H9 (cell line): ENCODE measurements around the gene GABRR3. TPM values are rescaled to one million over a fixed set of nuclear protein-coding genes. Genes with fewer than 3 reads are reported as not detected.

Experiments used
- DNase-seq: peaks from one replicate; pipeline ENCODE4 v3.0.0-alpha.2; 2017
- H2AFZ ChIP-seq: one replicate; pipeline ENCODE4 v1.6.1; 2013; ENCODE audit warnings: mild to moderate bottlenecking, low read length, control low read depth, moderate library complexity
- H2AK5ac ChIP-seq: 2 replicates; pipeline ENCODE4 v1.6.1; 2013; ENCODE audit warnings: low read length, control low read depth, mixed read lengths; ENCODE audit not compliant: insufficient read length
- H2BK120ac ChIP-seq: one replicate; pipeline ENCODE4 v1.6.1; 2013; ENCODE audit warnings: low read depth, mild to moderate bottlenecking, low read length, control low read depth, inconsistent platforms; ENCODE audit not compliant: poor library complexity, severe bottlenecking
- H2BK12ac ChIP-seq: 2 replicates; pipeline ENCODE4 v1.6.1; 2013; ENCODE audit warnings: low read length, control low read depth, mixed read lengths, low read depth; ENCODE audit not compliant: insufficient read length
- H2BK15ac ChIP-seq: 2 replicates; pipeline ENCODE4 v1.6.1; 2013; ENCODE audit warnings: low read depth, low read length, control low read depth
- H2BK20ac ChIP-seq: one replicate; pipeline ENCODE4 v1.6.1; 2013; ENCODE audit warnings: low read depth, mild to moderate bottlenecking, low read length, control low read depth, inconsistent platforms; ENCODE audit not compliant: poor library complexity, severe bottlenecking
- H2BK5ac ChIP-seq: 2 replicates; pipeline ENCODE4 v1.6.1; 2013; ENCODE audit warnings: low read length, control low read depth, mixed read lengths; ENCODE audit not compliant: insufficient read length
- H3K14ac ChIP-seq: 2 replicates; pipeline ENCODE4 v1.6.1; 2013; ENCODE audit warnings: low read length, control low read depth; ENCODE audit not compliant: insufficient read depth
- H3K18ac ChIP-seq: 2 replicates; pipeline ENCODE4 v1.6.1; 2013; ENCODE audit warnings: low read depth, mild to moderate bottlenecking, mixed read lengths, low read length, control low read depth; ENCODE audit not compliant: insufficient read length
- H3K23ac ChIP-seq: 2 replicates; pipeline ENCODE4 v1.6.1; 2013; ENCODE audit warnings: low read length, control low read depth, mixed read lengths, low read depth; ENCODE audit not compliant: insufficient read length
- H3K23me2 ChIP-seq: 2 replicates; pipeline ENCODE4 v1.6.1; 2013; ENCODE audit warnings: low read depth, mild to moderate bottlenecking, mixed read lengths, low read length, control low read depth; ENCODE audit not compliant: insufficient read length, poor library complexity, severe bottlenecking
- H3K27ac ChIP-seq: 2 replicates; pipeline ENCODE4 v1.5.1; 2013; ENCODE audit warnings: low read length, control low read depth, mixed read lengths, low read depth; ENCODE audit not compliant: insufficient read length
- H3K27me3 ChIP-seq: 2 replicates; pipeline ENCODE4 v1.6.1; 2013; ENCODE audit warnings: low read length, control low read depth, inconsistent platforms; ENCODE audit not compliant: insufficient read depth
- H3K4ac ChIP-seq: 2 replicates; pipeline ENCODE4 v1.6.1; 2013; ENCODE audit warnings: low read depth, mild to moderate bottlenecking, control low read depth, inconsistent platforms, low read length, moderate library complexity
- H3K4me1 ChIP-seq: 2 replicates; pipeline ENCODE4 v1.6.1; 2013; ENCODE audit warnings: low read length, control low read depth, inconsistent platforms; ENCODE audit not compliant: insufficient read depth
- H3K4me2 ChIP-seq: 2 replicates; pipeline ENCODE4 v1.6.1; 2013; ENCODE audit warnings: low read length, control low read depth, mixed read lengths; ENCODE audit not compliant: insufficient read length, insufficient read depth
- H3K56ac ChIP-seq: 2 replicates; pipeline ENCODE4 v1.6.1; 2013; ENCODE audit warnings: low read depth, mild to moderate bottlenecking, mixed read lengths, low read length, control low read depth; ENCODE audit not compliant: insufficient read length
- H3K79me1 ChIP-seq: 2 replicates; pipeline ENCODE4 v1.6.1; 2013; ENCODE audit warnings: low read depth, mild to moderate bottlenecking, moderate library complexity, low read length, control low read depth, inconsistent platforms; ENCODE audit not compliant: insufficient read depth, poor library complexity, severe bottlenecking
- H3K79me2 ChIP-seq: 2 replicates; pipeline ENCODE4 v1.6.1; 2013; ENCODE audit warnings: low read length, control low read depth, inconsistent platforms; ENCODE audit not compliant: insufficient read depth
- H3K9ac ChIP-seq: 2 replicates; pipeline ENCODE4 v1.6.1; 2013; ENCODE audit warnings: low read length, control low read depth, mixed read lengths; ENCODE audit not compliant: insufficient read length; ENCODE audit errors: extremely low read depth
- H3K9me3 ChIP-seq: one replicate; pipeline ENCODE4 v1.6.1; 2013; ENCODE audit warnings: low read depth, low read length, inconsistent platforms; ENCODE audit not compliant: control insufficient read depth
- H3T11ph ChIP-seq: one replicate; pipeline ENCODE4 v1.6.1; 2013; ENCODE audit warnings: mild to moderate bottlenecking, low read length, control low read depth, inconsistent platforms
- H4K20me1 ChIP-seq: one replicate; pipeline ENCODE4 v1.6.1; 2013; ENCODE audit not compliant: control insufficient read depth, insufficient read length, insufficient read depth
- H4K5ac ChIP-seq: 2 replicates; pipeline ENCODE4 v1.6.1; 2013; ENCODE audit warnings: low read depth, mild to moderate bottlenecking, mixed read lengths, low read length, control low read depth; ENCODE audit not compliant: insufficient read length
- H4K8ac ChIP-seq: replicated peaks from 2 replicates; pipeline ENCODE4 v1.6.1; 2013; ENCODE audit warnings: low read length, control low read depth, mixed read lengths, low read depth; ENCODE audit not compliant: insufficient read length
- H4K91ac ChIP-seq: 2 replicates; pipeline ENCODE4 v1.6.1; 2013; ENCODE audit warnings: low read depth, mild to moderate bottlenecking, moderate library complexity, mixed read lengths, low read length, control low read depth; ENCODE audit not compliant: insufficient read length
- H3K27ac Mint-ChIP-seq, 3 experiments: 2 replicates in 2 of 3; 3 replicates in 1 of 3; pipeline ENCODE4 v1.8.0; 2020 to 2021; ENCODE audit warnings: mixed read lengths in 3 of 3, mild to moderate bottlenecking in 1 of 3, moderate library complexity in 1 of 3
- H3K27me3 Mint-ChIP-seq: 2 replicates; pipeline ENCODE4 v1.8.0; 2021; ENCODE audit warnings: low read depth, mild to moderate bottlenecking, moderate library complexity, mixed read lengths
- H3K36me3 Mint-ChIP-seq, 3 experiments: 2 replicates in 2 of 3; 3 replicates in 1 of 3; pipeline ENCODE4 v1.8.0; 2020 to 2021; ENCODE audit warnings: low read depth in 3 of 3, mixed read lengths in 3 of 3; ENCODE audit not compliant: insufficient read depth in 1 of 3
- H3K4me1 Mint-ChIP-seq, 2 experiments: 2 replicates each; pipeline ENCODE4 v1.8.0; 2020; ENCODE audit warnings: mixed read lengths in 2 of 2
- H3K4me3 Mint-ChIP-seq, 2 experiments: 2 replicates in 1 of 2; 3 replicates in 1 of 2; pipeline ENCODE4 v1.8.0; 2020 to 2021; ENCODE audit warnings: mild to moderate bottlenecking in 2 of 2, mixed read lengths in 2 of 2, moderate library complexity in 1 of 2
- H3K9me3 Mint-ChIP-seq, 2 experiments: 2 replicates in 1 of 2; 3 replicates in 1 of 2; pipeline ENCODE4 v1.8.0; 2020; ENCODE audit warnings: mild to moderate bottlenecking in 2 of 2, mixed read lengths in 2 of 2, moderate library complexity in 1 of 2
- WGBS: extraction: QIAGEN DNeasy Blood & Tissue Kit; methylation state at CpG from one replicate; pipeline ENCODE4 v1.1.7; 2013; ENCODE audit warnings: missing lambda C conversion rate, low lambda C conversion rate, mixed read lengths; ENCODE audit not compliant: insufficient read length; ENCODE audit errors: extremely low coverage; 5-methylcytosine and 5-hydroxymethylcytosine counted together
- total RNA-seq: library from RNA; stranded (reverse); gene quantifications from 2 replicates; pipeline ENCODE4 v1.2.1, GENCODE V29; 2021
- TF ChIP-seq, protein P1 (sequence below): fragments of 200-600 bp; sonication (generic); conservative IDR thresholded peaks from 3 replicates; pipeline ENCODE4 v1.8.0; 2021; ENCODE audit warnings: antibody characterized with exemption, mild to moderate bottlenecking

The GABRR3 gene
- total RNA-seq, 1 experiment from 2014 or later: not detected

DNA sequence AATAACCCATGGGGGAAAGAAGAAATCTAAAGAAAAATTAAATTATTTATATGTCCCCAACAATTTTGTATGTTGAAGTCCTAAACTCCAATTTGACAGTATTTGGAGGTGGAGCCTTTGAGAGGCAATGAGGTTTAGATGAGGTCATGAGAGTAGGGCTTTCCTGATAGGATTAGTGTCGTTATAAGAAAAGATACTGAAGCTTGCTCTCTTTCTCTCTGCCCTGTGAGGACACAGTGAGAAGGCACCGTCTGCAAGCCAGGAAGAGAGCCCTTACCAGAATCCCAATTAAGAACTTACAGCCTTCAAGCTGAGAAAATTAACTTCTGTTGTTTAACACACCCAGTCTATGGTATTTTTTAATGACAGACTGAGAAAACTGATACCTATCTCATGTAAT, 35.7 kb upstream of the GABRR3 start:
- Histone ChIP-seq H2AFZ (no peak overlapping the region), H2BK20ac (no peak overlapping the region), H3K9me3 (no peaks in the 10 kb centered on the region), H2BK12ac (no peak overlapping the region), H3K14ac (no peak overlapping the region), H2AK5ac (no peak overlapping the region), H2BK120ac (no peak overlapping the region), H3K4ac (no peak overlapping the region), H3K23ac (no peak overlapping the region), H2BK15ac (no peak overlapping the region), H2BK5ac (no peak overlapping the region), H3K79me1 (no peaks in the 10 kb centered on the region), H3K23me2 (no peaks in the 10 kb centered on the region), H3K18ac (no peak overlapping the region), H3K79me2 (no peaks in the 10 kb centered on the region), H3T11ph (no peak overlapping the region), H3K9ac (no peak overlapping the region), H3K4me2 (no peak overlapping the region), H3K27ac (no peak overlapping the region), H4K8ac (no peak overlapping the region), H3K27me3 (no peaks in the 10 kb centered on the region), H4K5ac (no peak overlapping the region), H4K20me1 (no peaks in the 10 kb centered on the region), H3K56ac (no peak overlapping the region), H4K91ac (no peak overlapping the region), H3K4me1 (no peaks in the 10 kb centered on the region)
- TF ChIP-seq, protein P1, sequence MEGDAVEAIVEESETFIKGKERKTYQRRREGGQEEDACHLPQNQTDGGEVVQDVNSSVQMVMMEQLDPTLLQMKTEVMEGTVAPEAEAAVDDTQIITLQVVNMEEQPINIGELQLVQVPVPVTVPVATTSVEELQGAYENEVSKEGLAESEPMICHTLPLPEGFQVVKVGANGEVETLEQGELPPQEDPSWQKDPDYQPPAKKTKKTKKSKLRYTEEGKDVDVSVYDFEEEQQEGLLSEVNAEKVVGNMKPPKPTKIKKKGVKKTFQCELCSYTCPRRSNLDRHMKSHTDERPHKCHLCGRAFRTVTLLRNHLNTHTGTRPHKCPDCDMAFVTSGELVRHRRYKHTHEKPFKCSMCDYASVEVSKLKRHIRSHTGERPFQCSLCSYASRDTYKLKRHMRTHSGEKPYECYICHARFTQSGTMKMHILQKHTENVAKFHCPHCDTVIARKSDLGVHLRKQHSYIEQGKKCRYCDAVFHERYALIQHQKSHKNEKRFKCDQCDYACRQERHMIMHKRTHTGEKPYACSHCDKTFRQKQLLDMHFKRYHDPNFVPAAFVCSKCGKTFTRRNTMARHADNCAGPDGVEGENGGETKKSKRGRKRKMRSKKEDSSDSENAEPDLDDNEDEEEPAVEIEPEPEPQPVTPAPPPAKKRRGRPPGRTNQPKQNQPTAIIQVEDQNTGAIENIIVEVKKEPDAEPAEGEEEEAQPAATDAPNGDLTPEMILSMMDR: no peak
- no peaks in the 10 kb centered on the region for H3K36me3 Mint-ChIP-seq
- H3K4me1 Mint-ChIP-seq: no peaks in the 10 kb centered on the region
- H3K4me3 Mint-ChIP-seq: no peak overlapping the region
- no peak overlapping the region; a peak in 1 of 7 replicates for H3K27ac Mint-ChIP-seq
- H3K9me3 Mint-ChIP-seq: no peaks in the 10 kb centered on the region
- WGBS: no CpG with 5 or more reads among the region's 2 CpGs
- no peaks in the 10 kb centered on the region for H3K27me3 Mint-ChIP-seq
- DNase-seq: no peak
